HG02610 (cell line): ENCODE data around the gene PRH2.

Source experiments
- ATAC-seq: cut with Tn5 transposase; IDR thresholded peaks from one replicate; pipeline ENCODE4 v1.9.1; 2021; ENCODE audit warnings: mild to moderate bottlenecking, moderate library complexity; ENCODE audit not compliant: unreplicated experiment

PRH2 gene

DNA sequence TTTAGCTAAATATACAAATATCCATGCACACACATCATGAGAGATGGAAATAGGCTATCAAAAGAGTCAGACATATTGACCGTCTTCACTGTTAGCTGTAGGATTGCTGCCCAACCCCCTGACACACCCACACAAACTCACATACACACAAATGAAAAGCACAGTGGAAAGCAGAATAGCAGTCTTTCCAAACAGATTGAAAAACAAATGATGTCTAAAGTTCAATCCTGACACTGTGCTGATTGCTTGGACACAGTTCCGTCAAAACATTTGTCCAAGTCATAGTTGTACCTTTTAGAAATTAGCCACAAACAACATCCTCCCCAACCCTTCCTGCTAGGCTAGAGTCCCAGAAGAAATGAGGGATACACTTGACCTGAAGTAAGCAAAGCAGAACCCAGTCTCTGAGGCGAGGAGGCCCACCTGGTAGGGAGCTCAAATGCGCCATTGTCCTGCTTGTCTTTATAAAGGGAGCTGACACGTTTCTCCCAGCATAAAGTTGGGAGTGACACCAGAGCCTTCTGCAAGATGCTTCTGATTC, at the start of gene PRH2:
TSS of gene PRH2 (plus strand) at position 491 of the 541 bp plus-strand sequence. CDS start at position 529, 38 bp downstream.
- ATAC-seq = no peak

DNA sequence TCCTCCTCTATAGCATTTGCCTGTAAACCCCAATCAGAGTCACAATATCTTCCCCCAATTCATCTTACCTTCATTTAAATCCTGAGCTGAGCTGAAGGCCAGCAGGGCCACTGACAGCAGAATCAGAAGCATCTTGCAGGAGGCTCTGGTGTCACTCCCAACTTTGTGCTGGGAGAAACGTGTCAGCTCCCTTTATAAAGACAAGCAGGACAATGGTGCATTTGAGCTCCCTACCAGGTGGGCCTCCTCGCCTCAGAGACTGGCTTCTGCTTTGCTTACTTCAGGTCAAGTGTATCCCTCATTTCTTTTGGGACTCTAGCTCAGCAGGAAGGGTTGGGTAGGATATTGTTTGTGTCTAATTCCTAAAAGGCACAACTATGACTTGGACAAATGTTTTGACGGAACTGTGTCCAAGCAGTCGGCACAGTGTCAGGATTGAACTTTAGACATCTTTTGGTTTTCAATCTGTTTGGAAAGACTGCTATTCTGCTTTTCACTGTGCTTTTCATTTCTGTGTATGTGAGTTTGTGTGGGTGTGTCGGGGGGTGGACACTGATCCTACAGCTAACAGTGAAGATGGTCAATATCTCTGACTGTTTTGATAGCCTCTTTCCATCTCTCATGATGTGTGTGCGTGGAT, 44.8 kb upstream of the PRH2 start, which contains the start of gene PRH1:
TSS of gene PRH1 (minus strand) at position 170 of the 640 bp plus-strand sequence. CDS start at position 132, 38 bp downstream.
- ATAC-seq = no peak

DNA sequence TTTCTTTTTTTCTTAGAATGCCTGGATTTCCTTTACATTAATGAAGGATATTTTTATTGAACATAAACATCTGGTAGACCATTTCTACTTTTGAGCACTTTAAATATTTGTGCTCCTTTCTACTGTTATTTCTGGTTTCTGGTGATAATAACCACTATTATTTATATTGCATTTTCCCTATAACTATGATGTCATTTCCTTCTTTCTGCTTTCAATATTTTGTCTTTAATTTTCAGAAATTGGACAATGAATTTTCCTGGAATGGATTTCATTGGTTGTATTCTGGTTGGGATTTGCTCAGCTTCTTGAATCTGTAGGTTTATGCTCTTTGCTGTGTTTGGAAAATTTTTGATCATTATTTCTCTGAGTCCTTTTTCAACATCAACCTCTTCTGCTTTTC, 39.8 kb upstream of the PRH2 start:
- no peak for ATAC-seq

DNA sequence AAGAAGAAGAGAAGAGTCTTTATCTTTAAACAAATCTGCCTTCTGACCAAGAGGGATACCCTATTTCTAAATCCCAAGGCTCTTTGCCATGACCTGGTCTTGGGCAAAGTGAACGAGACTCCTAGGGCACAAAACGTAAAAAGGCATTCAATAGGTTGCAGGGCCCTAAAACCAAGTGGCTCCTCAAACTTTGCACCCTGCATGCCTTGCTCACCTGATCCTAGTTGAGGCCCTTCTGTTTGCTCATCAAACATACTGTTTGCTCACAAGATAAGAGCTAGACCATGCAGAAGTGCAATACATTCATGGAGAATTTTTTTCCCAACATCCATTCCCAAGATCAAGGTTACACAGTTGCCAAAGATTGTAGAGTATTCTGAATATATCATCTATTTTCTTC, 37.1 kb upstream of the PRH2 start:
- ATAC-seq = no peak

DNA sequence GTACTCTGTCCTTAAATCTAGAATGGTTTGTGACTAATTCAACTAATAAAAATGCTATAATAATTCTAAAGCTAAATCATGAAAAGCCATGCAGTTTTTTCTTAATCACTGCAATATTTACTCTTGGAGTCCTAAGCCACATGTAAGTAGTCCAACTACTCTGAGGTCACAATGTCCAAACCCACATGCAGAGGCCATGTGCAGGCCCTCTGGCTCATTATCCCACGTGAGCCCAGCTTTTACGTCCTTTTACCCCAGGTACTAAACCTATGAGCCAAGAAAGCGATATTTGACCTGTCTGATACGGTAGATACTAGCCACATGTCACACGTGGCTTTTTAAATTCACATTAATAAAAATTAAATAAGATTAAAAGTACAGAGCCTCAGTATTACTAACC, 32.2 kb upstream of the PRH2 start:
- no peak for ATAC-seq

DNA sequence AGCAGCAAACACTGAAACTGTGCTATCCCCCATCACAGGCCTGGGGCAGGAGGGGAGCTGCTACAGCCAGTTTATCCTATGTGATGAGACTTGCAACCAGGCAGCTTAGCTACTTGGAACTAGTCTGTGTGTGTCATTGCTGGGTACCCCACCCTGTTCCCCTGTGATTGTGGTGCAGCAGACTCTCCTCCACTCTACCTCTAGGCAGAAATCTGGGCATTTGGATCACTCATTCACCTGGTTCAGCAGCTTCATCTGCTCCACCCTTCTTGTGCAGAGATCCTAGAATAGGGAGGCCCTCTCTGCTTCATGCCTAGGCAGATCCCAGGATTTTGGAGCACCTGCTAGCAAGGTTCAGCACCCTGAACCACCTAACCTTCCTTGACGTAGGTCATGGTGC, 28.5 kb upstream of the PRH2 start:
- ATAC-seq = no peak

DNA sequence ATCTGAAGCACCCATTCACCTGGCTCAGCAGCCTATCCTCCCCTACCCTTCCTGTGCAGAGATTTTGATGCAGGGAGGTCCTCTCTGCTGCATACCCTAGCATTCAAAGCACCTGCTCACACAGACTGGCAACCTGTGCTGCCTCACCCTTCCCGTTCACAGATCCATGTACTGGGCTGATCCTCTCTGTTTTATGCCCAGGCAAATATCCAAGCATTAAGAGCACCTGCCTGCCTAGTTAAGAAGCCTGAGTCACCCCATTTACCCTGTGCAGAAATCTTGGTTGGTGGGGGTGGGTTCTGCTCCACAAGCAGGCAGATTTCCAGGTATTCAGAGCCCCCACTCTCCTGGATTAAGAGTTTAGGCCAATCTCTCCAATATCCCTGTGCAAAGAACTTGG, 28.1 kb upstream of the PRH2 start:
- no peak for ATAC-seq

DNA sequence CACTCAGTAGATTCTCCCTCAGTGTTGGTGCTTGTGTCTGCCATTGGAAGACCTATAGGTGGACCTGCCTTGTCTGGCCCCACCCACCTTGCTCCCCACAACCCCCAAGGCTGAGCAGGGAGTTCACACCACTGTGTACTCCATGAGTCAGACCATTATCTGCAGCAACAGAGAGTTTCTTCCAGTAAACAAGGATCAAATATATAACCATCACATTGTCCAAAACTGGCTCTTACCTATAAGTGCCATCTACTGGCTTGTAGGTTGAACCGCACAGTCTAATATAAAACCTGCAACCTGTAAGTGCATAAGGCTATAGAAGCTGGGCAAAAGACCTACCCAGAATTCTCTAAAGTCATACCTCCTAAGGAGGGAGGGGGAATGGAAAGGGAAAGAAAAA, 27.6 kb upstream of the PRH2 start:
- ATAC-seq = no peak

DNA sequence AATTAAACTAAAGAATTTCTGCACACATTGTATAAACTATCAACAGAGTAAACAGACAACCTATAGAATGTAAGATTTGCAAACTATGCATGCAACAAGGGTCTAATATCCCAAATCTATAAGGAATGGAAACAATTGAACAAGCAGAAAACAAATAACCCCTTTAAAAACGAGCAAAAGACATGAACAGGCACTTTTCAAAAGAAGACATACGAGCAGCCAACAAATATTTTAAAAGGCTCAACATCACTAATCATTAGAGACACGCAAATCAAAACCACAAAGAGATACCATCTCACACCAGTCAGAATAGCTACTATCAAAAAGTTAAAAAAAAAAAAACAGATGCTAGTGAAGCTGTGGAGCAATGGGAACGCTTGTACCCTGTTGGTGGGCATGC, 24.4 kb upstream of the PRH2 start:
- no peak for ATAC-seq

DNA sequence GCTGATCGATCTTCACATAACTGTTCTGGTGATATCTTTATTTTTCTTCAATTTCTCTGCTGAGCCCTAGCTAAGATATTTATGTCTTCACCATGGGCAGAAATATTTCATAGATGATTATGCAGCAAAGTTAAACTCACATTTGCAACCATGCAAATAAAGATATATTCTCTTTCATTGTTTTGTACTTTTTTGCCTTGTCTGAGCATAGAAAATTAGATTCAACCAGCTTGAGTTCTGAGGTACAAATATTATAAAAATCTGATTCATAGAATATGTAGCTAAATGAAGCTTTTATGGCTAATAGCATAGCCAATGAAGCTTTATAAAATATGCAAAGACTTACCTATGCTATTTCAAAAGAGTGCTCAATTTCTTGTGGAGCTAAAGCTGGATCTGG, 19.6 kb upstream of the PRH2 start, which contains the start of gene TAS2R13:
TSS of gene TAS2R13 (minus strand) at position 101 of the 400 bp plus-strand sequence. CDS start 264 bp downstream, outside the sequence.
- ATAC-seq = no peak

DNA sequence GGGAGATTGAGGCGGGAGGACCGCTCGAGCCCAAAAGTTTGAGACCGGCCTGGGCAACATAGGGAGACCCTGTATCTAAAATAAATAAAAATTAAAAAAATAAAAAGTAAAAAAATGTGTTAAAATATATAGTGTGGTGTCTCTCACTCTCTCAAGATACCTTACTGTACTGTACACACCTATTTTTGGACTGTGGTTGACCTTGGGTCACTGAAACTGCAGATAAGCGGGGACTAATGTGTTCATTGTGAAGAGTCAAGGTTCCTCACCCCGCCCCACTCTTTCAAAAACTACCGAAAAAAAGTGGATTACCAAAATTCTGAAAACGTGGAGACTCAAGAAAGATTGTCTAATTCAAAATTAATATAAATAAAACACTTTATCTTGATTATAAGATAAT, 18.7 kb upstream of the PRH2 start:
- no peak for ATAC-seq

DNA sequence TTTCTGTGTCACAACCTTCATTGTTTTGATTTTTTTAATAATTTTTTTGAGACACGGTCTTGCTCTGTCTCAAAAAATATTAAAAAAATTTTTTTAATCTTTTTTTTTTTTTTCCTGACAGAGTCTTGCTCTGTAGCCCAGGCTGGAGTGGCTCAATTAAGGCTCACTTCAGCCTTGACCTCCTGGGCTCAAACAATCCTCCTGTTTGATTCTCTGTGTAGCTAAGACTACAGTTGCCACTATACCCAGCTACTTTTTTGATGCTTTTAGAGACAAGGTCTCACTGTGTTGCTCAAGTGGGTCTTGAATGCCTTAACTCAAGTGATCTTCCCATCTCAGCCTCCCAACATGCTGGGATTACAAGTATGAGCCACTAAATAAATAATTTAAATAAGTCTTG, 9.2 kb upstream of the PRH2 start:
- ATAC-seq = no peak

DNA sequence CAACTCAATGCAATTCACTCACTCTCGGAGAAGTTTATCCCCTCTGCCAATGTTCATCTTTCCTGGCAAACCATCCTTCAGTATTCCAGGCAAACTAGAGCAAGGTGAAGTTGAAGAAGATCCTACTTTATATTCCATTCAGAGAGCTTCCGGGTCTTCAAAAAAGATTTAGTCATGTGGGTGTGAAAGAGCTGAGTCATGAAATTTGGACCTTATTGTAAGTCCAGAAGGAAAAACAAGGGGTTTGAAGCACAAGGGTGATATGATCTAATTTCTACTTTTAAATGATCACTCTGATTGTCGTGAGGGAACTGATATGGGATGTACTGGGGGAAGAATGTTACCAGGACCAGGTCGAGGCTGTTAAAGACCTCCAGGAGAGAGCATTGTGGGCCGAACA, 2.8 kb upstream of the PRH2 start:
- ATAC-seq = no peak

DNA sequence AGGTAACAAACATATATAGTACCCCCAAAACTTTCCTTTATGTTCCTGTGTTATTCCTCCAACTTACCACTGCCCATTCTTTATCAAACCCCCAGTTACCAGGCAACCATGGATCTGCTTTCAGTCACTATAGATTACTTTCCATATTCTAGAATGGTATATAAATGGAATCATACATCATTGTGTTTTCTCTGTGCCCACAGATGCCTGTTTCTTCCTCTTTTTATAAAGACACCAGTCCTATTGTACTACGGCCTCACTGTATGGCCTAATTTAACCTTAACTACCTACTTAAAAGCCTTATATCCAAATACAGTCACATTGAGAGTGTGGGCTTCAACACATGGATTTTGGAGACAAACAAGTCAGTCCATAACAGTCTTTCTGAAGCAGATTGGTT, 7.5 kb downstream of the PRH2 start:
- ATAC-seq = no peak

DNA sequence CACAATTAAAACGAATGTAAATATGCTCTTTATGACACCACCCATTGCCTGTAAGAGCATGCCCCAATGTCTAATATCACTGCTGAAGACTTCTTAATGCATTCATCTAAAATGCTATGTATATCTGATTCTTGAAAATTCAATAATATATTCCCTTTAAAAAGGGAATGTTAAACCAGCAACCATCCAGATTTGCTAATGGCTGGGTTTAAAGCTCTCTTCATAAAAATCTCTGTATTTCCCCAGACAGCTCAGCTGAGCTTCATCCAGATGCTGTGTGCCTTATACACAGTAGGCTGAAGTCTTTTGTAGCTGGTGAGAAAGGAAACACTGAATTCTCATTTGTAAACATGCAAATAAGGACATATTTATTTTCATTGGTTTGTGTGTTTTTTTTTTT, 10.1 kb downstream of the PRH2 start, which contains the start of gene TAS2R14:
TSS of gene TAS2R14 (minus strand) at position 101 of the 400 bp plus-strand sequence. CDS start at position 45, 56 bp downstream.
- no peak for ATAC-seq

DNA sequence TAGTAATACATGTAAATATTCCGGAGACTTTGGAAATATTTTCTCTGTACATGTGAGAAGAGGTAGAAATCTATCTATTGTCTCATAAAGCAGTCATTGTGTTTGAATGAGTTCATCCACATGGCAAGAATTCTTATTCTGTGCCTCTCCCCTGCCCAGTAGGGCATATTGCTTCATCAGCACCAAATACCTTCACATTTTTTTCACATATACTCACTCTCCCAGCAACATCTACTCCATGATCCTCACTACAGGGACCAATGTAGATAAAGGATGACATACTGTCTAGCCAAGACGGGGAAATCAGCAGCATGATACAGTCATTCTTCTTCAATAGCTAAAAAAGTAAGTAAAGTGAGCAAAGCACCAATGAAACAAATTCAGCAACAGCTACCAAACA, 11.4 kb downstream of the PRH2 start:
- no peak for ATAC-seq

DNA sequence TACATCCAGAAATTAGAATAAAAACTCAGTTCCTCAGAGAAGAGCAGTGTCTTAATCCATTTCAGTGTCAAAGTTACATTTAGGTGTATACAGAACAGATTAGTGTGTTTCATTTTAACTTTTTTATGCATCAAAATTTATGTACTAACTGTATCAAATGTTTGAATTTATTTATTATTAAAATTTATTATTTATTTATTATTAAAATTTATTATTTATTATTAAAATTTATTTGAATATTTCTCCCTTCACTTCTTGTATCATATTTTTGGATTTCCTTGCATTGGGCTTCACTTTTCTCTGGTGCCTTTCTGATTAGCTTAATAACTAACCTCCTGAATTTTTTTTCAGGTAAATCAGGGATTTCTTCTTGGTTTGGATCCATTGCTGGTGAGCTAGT, 12.3 kb downstream of the PRH2 start:
- no peak for ATAC-seq

DNA sequence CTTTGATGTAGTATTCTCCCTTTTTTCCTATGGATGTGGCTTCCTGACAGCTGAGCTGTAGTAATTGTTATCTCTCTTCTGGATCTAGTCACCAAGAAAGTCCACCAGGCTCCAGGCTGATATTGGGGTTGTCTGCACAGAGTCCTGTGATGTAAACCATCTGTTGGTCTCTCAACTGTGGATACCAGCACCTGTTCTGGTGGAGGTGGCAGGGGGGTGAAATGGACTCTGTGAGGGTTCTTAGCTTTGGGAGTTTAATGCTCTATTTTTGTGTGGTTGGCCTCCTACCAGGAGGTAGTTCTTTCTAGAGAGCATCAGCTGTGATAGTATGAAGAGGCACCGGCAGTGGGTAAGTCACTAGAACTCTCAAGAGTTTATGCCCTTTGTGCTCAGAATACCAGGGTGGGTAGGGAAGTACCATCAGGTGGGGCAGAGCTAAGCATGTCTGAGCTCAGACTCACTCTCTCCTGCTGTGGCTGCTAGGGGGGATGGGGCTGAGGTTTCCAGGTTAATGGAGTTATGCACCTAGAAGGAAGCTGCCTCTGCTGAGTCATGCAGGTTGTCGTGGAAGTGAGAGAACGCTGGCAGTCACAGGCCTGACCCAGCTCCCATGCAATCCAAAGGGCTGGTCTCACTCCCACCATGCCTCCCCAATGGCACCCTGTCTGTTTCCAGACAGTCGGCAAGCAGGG, 13.0 kb downstream of the PRH2 start:
- ATAC-seq = no peak

DNA sequence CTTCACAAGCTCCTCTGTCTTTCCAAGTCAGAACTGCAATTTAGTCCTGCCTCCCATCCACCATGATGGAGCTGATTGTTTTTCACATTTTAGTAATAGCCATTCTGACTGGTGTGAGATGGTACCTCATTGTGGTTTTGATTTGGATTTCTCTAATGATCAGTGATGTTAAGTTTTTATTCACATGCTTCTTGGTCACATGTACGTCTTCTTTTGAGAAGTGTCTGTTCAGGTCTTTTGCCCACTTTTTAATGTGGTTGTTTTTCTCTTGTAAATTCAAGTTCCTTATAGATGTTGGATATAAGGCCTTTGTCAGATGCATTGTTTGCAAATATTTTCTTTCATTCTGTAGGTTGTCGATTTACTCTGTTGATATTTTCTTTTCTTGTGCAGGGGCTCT, 14.1 kb downstream of the PRH2 start:
- no peak for ATAC-seq

DNA sequence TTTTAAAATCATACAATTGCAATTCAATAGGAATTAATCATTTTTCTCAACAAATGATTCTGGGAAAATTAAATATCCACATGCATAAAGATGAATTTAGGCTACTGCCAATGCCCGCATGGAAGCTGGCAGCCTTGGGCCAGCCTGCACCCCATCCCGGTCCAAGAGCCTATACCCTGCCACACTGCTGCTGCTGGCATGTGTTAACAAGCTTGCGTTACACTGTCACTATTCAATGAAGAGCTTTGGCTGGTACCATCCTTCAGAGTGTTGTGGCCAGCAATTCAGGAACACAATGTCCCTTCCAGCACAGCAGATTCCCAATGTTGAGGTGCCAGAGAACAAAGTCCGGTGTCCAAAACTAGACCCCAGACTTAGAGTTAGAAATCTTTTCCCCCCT, 23.6 kb downstream of the PRH2 start:
- ATAC-seq = no peak

DNA sequence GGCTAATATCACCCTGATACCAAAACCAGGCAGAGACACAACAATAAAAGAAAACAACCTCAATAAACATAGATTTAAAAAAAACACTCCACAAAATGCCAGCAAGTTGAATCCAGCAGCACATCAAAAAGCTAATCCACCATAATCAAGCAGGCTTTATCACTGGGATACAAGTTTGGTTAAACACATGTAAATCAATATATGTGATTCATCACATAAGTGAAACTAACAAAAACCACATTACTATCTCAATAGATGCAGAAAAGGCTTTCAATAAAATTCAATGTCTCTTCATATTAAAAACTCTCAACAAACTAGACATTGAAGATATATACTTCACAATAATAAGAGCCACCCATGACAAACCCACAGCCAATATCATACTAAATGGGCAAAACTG, 27.0 kb downstream of the PRH2 start:
- ATAC-seq = no peak

DNA sequence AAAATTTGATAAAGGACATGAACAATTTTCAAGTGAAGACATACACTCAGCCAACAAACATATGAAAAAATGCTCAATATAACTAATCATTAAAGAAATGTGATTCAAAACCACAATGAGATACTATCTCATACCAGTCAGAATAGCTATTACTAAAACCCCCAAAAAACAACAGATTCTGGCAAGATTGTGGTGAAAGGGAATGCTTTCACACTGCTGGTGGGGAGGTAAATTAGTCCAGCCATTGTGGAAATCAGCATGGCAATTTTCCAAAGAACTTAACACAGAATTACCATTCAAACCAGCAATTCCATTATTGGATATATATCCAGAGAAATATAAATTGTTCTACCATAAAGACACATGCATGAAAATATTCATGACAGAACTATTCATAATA, 28.7 kb downstream of the PRH2 start:
- no peak for ATAC-seq
